ENCODE measurements around the gene TSPAN3.

The TSPAN3 gene

GRCh38 chr15:77033417-77033728 lies 37.5 kb downstream of the TSPAN3 start:
- Histone ChIP-seq H3K9ac (ENCODE audit: low read length in 2 of 2) (no peak overlapping the region), H3K27me3 (ENCODE audit: control insufficient read depth in 1 of 2, insufficient read depth in 2 of 2, low read length in 2 of 2) (peaks cover 3 to 7% of the 10 kb centered on the region in 2 donors), H3K4me1 (ENCODE audit: control insufficient read depth, insufficient read depth, low read length) (peaks cover 7% of the 10 kb centered on the region), H3K27ac (ENCODE audit: low read length) (no peak overlapping the region), H3K4me3 (ENCODE audit: low read length in 2 of 2) (no peak overlapping the region), H3K9me3 (ENCODE audit: control insufficient read depth in 2 of 2, low read length in 2 of 2) (no peaks in the 10 kb centered on the region), H3K36me3 (ENCODE audit: control insufficient read depth in 2 of 2, insufficient read depth in 2 of 2, low read length in 2 of 2) (no peaks in the 10 kb centered on the region)

- Histone ChIP-seq H3K27ac (ENCODE audit: low read length) (no peak overlapping the region), H3K9me3 (ENCODE audit: control insufficient read depth in 2 of 2, low read length in 2 of 2) (no peaks in the 10 kb centered on the region), H3K4me3 (ENCODE audit: low read length in 2 of 2) (no peak overlapping the region), H3K36me3 (ENCODE audit: control insufficient read depth in 2 of 2, insufficient read depth in 2 of 2, low read length in 2 of 2) (no peaks in the 10 kb centered on the region), H3K9ac (ENCODE audit: low read length in 2 of 2) (no peak overlapping the region), H3K27me3 (ENCODE audit: control insufficient read depth in 1 of 2, insufficient read depth in 2 of 2, low read length in 2 of 2) (peaks cover 3 to 7% of the 10 kb centered on the region in 2 donors), H3K4me1 (ENCODE audit: control insufficient read depth, insufficient read depth, low read length) (peaks cover 13% of the 10 kb centered on the region)
Measured at GRCh38 chr15:77032647-77033416, 38.1 kb downstream of the TSPAN3 start.

- H3K36me3 ChIP-seq (ENCODE audit: control insufficient read depth in 2 of 2, insufficient read depth in 2 of 2, low read length in 2 of 2): no peaks in the 10 kb centered on the region
- no peaks in the 10 kb centered on the region for H3K9me3 ChIP-seq (ENCODE audit: control insufficient read depth in 2 of 2, low read length in 2 of 2)
- H3K4me3 ChIP-seq (ENCODE audit: low read length in 2 of 2): no peak overlapping the region
- H3K9ac ChIP-seq (ENCODE audit: low read length in 2 of 2): no peak overlapping the region
- no peak overlapping the region for H3K27ac ChIP-seq (ENCODE audit: low read length)
- H3K27me3 ChIP-seq (ENCODE audit: control insufficient read depth in 1 of 2, insufficient read depth in 2 of 2, low read length in 2 of 2): peaks cover 3 to 8% of the 10 kb centered on the region in 2 donors
- H3K4me1 ChIP-seq (ENCODE audit: control insufficient read depth, insufficient read depth, low read length): peaks cover 13% of the 10 kb centered on the region
Measured at GRCh38 chr15:77032052-77032646, 38.8 kb downstream of the TSPAN3 start.

GRCh38 chr15:77031376-77032050 lies 39.4 kb downstream of the TSPAN3 start:
- no peak overlapping the region for H3K9ac ChIP-seq (ENCODE audit: low read length in 2 of 2)
- H3K4me3 ChIP-seq (ENCODE audit: low read length in 2 of 2): no peak overlapping the region
- peaks cover 13% of the 10 kb centered on the region for H3K4me1 ChIP-seq (ENCODE audit: control insufficient read depth, insufficient read depth, low read length)
- H3K27me3 ChIP-seq (ENCODE audit: control insufficient read depth in 1 of 2, insufficient read depth in 2 of 2, low read length in 2 of 2): peaks cover 3 to 8% of the 10 kb centered on the region in 2 donors
- H3K9me3 ChIP-seq (ENCODE audit: control insufficient read depth in 2 of 2, low read length in 2 of 2): no peaks in the 10 kb centered on the region
- no peaks in the 10 kb centered on the region for H3K36me3 ChIP-seq (ENCODE audit: control insufficient read depth in 2 of 2, insufficient read depth in 2 of 2, low read length in 2 of 2)
- no peak overlapping the region for H3K27ac ChIP-seq (ENCODE audit: low read length)

GRCh38 chr15:77030928-77031375 lies 40.0 kb downstream of the TSPAN3 start:
- Histone ChIP-seq H3K4me1 (ENCODE audit: control insufficient read depth, insufficient read depth, low read length) (peaks cover 13% of the 10 kb centered on the region), H3K4me3 (ENCODE audit: low read length in 2 of 2) (no peak overlapping the region), H3K36me3 (ENCODE audit: control insufficient read depth in 2 of 2, insufficient read depth in 2 of 2, low read length in 2 of 2) (no peaks in the 10 kb centered on the region), H3K27ac (ENCODE audit: low read length) (no peak overlapping the region), H3K9ac (ENCODE audit: low read length in 2 of 2) (no peak overlapping the region), H3K27me3 (ENCODE audit: control insufficient read depth in 1 of 2, insufficient read depth in 2 of 2, low read length in 2 of 2) (peaks cover 3 to 8% of the 10 kb centered on the region in 2 donors), H3K9me3 (ENCODE audit: control insufficient read depth in 2 of 2, low read length in 2 of 2) (no peaks in the 10 kb centered on the region)

- H3K9ac ChIP-seq (ENCODE audit: low read length in 2 of 2): no peak overlapping the region
- no peaks in the 10 kb centered on the region for H3K9me3 ChIP-seq (ENCODE audit: control insufficient read depth in 2 of 2, low read length in 2 of 2)
- peaks cover 3 to 8% of the 10 kb centered on the region in 2 donors for H3K27me3 ChIP-seq (ENCODE audit: control insufficient read depth in 1 of 2, insufficient read depth in 2 of 2, low read length in 2 of 2)
- H3K36me3 ChIP-seq (ENCODE audit: control insufficient read depth in 2 of 2, insufficient read depth in 2 of 2, low read length in 2 of 2): no peaks in the 10 kb centered on the region
- peaks cover 13% of the 10 kb centered on the region for H3K4me1 ChIP-seq (ENCODE audit: control insufficient read depth, insufficient read depth, low read length)
- no peak overlapping the region for H3K27ac ChIP-seq (ENCODE audit: low read length)
- H3K4me3 ChIP-seq (ENCODE audit: low read length in 2 of 2): no peak overlapping the region
Measured at GRCh38 chr15:77030048-77030927, 40.6 kb downstream of the TSPAN3 start.

- Histone ChIP-seq H3K27me3 (ENCODE audit: control insufficient read depth in 1 of 2, insufficient read depth in 2 of 2, low read length in 2 of 2) (peaks cover 3 to 8% of the 10 kb centered on the region in 2 donors), H3K9ac (ENCODE audit: low read length in 2 of 2) (no peak overlapping the region), H3K9me3 (ENCODE audit: control insufficient read depth in 2 of 2, low read length in 2 of 2) (no peaks in the 10 kb centered on the region), H3K4me3 (ENCODE audit: low read length in 2 of 2) (no peak overlapping the region), H3K27ac (ENCODE audit: low read length) (no peak overlapping the region), H3K36me3 (ENCODE audit: control insufficient read depth in 2 of 2, insufficient read depth in 2 of 2, low read length in 2 of 2) (no peaks in the 10 kb centered on the region), H3K4me1 (ENCODE audit: control insufficient read depth, insufficient read depth, low read length) (peaks cover 13% of the 10 kb centered on the region)
Measured at GRCh38 chr15:77029166-77030047, 41.5 kb downstream of the TSPAN3 start.

GRCh38 chr15:77028451-77029165 lies 42.3 kb downstream of the TSPAN3 start:
- no peak overlapping the region for H3K9ac ChIP-seq (ENCODE audit: low read length in 2 of 2)
- no peak overlapping the region for H3K27ac ChIP-seq (ENCODE audit: low read length)
- peak overlapping the region in 1 of 2 donors; percentile 57 for H3K4me3 ChIP-seq (ENCODE audit: low read length in 2 of 2)
- H3K27me3 ChIP-seq (ENCODE audit: control insufficient read depth in 1 of 2, insufficient read depth in 2 of 2, low read length in 2 of 2): peaks cover 3 to 8% of the 10 kb centered on the region in 2 donors
- no peaks in the 10 kb centered on the region for H3K9me3 ChIP-seq (ENCODE audit: control insufficient read depth in 2 of 2, low read length in 2 of 2)
- peaks cover 13% of the 10 kb centered on the region for H3K4me1 ChIP-seq (ENCODE audit: control insufficient read depth, insufficient read depth, low read length)
- no peaks in the 10 kb centered on the region for H3K36me3 ChIP-seq (ENCODE audit: control insufficient read depth in 2 of 2, insufficient read depth in 2 of 2, low read length in 2 of 2)

- Histone ChIP-seq H3K4me3 (ENCODE audit: low read length in 2 of 2) (peak overlapping the region; percentile 8 to 57), H3K36me3 (ENCODE audit: control insufficient read depth in 2 of 2, insufficient read depth in 2 of 2, low read length in 2 of 2) (no peaks in the 10 kb centered on the region), H3K9ac (ENCODE audit: low read length in 2 of 2) (no peak overlapping the region), H3K27me3 (ENCODE audit: control insufficient read depth in 1 of 2, insufficient read depth in 2 of 2, low read length in 2 of 2) (peaks cover 3 to 8% of the 10 kb centered on the region in 2 donors), H3K9me3 (ENCODE audit: control insufficient read depth in 2 of 2, low read length in 2 of 2) (no peaks in the 10 kb centered on the region), H3K27ac (ENCODE audit: low read length) (no peak overlapping the region), H3K4me1 (ENCODE audit: control insufficient read depth, insufficient read depth, low read length) (peaks cover 13% of the 10 kb centered on the region)
Measured at GRCh38 chr15:77027697-77028450, 43.0 kb downstream of the TSPAN3 start.
